GM19455 (cell line): ENCODE measurements around the gene TXLNG.
"Not testable (repeated sequence)": the region's sequence is repeated elsewhere in the genome, so short reads cannot be mapped to it uniquely, and the experiment has no call there.

ENCODE experiments used
- ATAC-seq: cut with Tn5 transposase; IDR thresholded peaks from one replicate; pipeline ENCODE4 v1.9.1; 2021; ENCODE audit not compliant: unreplicated experiment

TXLNG gene

GRCh38 chrX:16786139-16786790 lies at the start of gene TXLNG:
Gene TXLNG, plus strand, starts transcription at chrX:16786466. Its CDS starts 22 bp downstream, at chrX:16786488.
- ATAC-seq: peak; percentile 98

GRCh38 chrX:16737024-16737423 lies 49.2 kb upstream of the TXLNG start:
- ATAC-seq: no peak

- ATAC-seq: no peak
Observed at GRCh38 chrX:16739574-16739973, 46.7 kb upstream of the TXLNG start.

GRCh38 chrX:16743604-16744325 lies 42.5 kb upstream of the TXLNG start:
- ATAC-seq: no peak

GRCh38 chrX:16745102-16745501 lies 41.2 kb upstream of the TXLNG start:
- ATAC-seq: no peak

- ATAC-seq: no peak
Observed at GRCh38 chrX:16745659-16746058, 40.6 kb upstream of the TXLNG start.

- no peak for ATAC-seq
Observed at GRCh38 chrX:16748425-16748824, 37.8 kb upstream of the TXLNG start.

GRCh38 chrX:16750136-16750535 lies 36.1 kb upstream of the TXLNG start:
- ATAC-seq: no peak

- ATAC-seq: no peak
Observed at GRCh38 chrX:16754019-16754418, 32.2 kb upstream of the TXLNG start.

- no peak for ATAC-seq
Observed at GRCh38 chrX:16756724-16757123, 29.5 kb upstream of the TXLNG start.

- not testable (repeated sequence) for ATAC-seq
Observed at GRCh38 chrX:16761500-16761899, 24.8 kb upstream of the TXLNG start.

GRCh38 chrX:16762579-16762978 lies 23.7 kb upstream of the TXLNG start:
- ATAC-seq: no peak

- no peak for ATAC-seq
Observed at GRCh38 chrX:16765594-16765993, 20.7 kb upstream of the TXLNG start.

- no peak for ATAC-seq
Observed at GRCh38 chrX:16770970-16771482, 15.2 kb upstream of the TXLNG start.

GRCh38 chrX:16771483-16772398 lies 14.5 kb upstream of the TXLNG start:
- no peak for ATAC-seq

GRCh38 chrX:16772460-16772859 lies 13.8 kb upstream of the TXLNG start:
- ATAC-seq: no peak

- ATAC-seq: no peak
Observed at GRCh38 chrX:16774746-16775145, 11.5 kb upstream of the TXLNG start.

- no peak for ATAC-seq
Observed at GRCh38 chrX:16778545-16778944, 7.7 kb upstream of the TXLNG start.

- no peak for ATAC-seq
Observed at GRCh38 chrX:16778993-16779392, 7.3 kb upstream of the TXLNG start.

GRCh38 chrX:16779815-16780214 lies 6.5 kb upstream of the TXLNG start:
- not testable (repeated sequence) for ATAC-seq

- no peak for ATAC-seq
Observed at GRCh38 chrX:16783452-16783851, 2.8 kb upstream of the TXLNG start.
